HG02610 (cell line): ENCODE results near the gene RIC8A.
"Not testable (repeated sequence)": the region's sequence is repeated elsewhere in the genome, so short reads cannot be mapped to it uniquely, and the experiment has no call there.

ENCODE experiments used
- ATAC-seq: cut with Tn5 transposase; IDR thresholded peaks from one replicate; pipeline ENCODE4 v1.9.1; 2021; ENCODE audit warnings: mild to moderate bottlenecking, moderate library complexity; ENCODE audit not compliant: unreplicated experiment

The RIC8A gene

GRCh38 chr11:217704-218103 lies 10.2 kb downstream of the RIC8A start:
- no peak for ATAC-seq

DNA sequence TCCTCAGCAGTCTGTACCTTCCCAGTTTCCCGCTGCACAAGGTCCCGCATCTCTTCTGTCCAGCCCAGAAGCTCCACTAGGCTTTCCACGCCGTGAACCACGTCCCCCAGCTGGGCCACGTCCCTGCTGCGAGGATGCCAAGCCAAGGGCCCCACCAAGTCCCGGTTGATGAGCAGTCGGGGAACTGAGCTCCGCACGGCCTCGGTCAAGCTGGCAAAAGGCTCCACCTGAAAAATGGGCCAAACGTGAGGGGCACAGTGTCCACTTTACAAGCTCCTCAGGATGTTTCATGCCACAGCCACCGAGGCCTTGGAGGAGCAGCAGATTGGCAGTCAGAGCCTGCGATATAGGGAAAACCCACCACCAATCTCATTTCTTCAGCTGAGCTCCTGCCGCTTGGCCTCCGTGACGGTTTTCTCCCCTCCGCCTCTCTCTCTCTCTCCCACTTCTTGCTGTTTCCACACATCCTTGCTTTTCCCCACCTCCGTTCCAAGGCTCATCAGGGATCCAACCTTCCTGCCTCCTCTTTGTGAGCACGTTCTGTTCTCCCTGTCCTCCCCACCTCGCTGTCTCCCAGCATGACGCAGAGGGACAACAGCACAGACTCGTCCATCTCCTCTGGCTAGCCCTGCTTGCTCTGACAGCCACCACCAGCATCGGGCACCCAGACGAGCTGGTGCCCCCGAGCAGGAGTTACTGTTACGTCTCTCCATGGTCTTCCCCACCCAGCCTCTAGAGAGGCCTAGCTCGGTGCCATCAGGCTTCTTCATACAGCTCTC lies 11.5 kb downstream of the RIC8A start:
- ATAC-seq: no peak

- ATAC-seq: not testable (repeated sequence)
These were observed 13.2 kb downstream of the RIC8A start for GRCh38 chr11:220641-221215.

GRCh38 chr11:221539-221938 lies 14.0 kb downstream of the RIC8A start:
- no peak for ATAC-seq

DNA sequence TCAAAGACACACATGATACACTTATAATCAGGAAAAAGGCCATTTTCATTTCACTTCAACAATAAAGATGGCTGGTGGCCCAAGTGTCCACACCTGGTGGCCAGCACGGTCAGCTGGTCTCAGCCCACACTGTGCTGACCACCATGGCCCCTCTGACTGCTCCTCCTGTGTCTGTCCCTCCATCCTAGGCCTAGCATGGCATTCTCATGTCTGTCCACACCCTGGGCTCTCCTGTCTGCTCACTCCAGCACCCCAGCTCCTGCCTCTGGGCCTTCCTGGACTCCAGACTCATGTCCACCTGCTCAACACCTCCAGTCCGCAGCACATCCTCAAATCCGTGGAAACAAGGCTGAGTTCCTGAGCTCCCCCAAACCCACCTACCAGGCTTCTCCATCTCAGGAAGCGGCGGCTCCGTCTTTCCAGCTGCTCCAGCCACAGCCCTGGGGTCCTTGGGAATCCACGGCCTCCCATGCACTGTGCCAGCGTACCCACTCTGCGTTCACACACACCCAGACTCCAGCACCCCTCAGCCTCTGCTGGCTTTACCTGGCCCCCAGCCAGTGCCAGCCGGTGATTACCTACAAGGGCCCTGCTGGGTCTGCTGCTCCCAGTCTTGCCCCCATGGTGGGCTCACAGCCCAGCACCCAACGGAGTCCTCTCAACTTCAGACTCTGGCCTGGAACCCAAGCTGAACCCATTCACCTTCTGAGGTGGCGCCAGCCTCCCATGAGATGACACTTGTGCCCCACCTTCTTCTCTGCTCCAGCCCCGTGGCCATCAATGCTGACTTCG lies 14.7 kb downstream of the RIC8A start:
- no peak for ATAC-seq

DNA sequence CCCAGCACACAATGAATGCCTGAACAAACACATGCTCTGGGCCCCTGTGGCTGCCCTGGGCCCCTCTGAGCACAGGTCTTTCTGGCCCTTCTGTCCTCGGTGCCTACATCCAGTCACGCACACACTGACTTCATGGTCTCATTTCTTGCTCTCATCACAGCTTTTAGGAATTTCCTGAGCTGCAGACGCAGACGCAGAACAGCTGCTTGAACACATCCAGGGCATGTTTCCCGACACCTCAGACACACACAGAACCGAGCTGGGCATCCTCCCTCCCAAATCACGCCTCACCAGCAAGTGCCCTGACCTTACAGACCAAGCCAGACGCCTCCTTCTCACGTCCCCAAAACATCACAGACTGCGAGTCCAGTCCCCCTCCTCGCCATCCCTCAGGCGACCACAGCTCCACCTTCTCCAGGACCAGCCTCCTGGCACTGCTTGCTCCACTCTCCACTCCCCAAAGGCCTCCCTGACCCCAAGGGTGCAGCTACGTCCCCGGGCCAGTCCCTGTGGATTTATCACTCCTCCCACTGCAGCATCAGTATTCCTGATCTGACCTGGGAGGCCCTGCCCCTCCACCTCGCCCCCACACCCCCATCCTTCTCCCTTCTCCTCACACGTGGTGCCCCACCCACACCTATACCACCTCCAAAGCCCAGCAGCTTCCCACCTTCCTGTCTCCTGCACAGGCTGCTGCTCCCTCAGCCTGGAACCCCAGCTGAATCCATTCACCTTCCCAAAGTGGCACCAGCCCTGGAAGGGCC lies 15.7 kb downstream of the RIC8A start:
- ATAC-seq: no peak

- no peak for ATAC-seq
These were observed 16.4 kb downstream of the RIC8A start for GRCh38 chr11:223884-224283.

- no peak for ATAC-seq
These were observed 16.9 kb downstream of the RIC8A start for GRCh38 chr11:224424-224823.

- ATAC-seq: peak; percentile 73
These were observed 18.4 kb downstream of the RIC8A start for GRCh38 chr11:225734-226453.

- no peak for ATAC-seq
These were observed 20.4 kb downstream of the RIC8A start for GRCh38 chr11:227824-228379.

GRCh38 chr11:230431-230830 lies 22.9 kb downstream of the RIC8A start:
- no peak for ATAC-seq

DNA sequence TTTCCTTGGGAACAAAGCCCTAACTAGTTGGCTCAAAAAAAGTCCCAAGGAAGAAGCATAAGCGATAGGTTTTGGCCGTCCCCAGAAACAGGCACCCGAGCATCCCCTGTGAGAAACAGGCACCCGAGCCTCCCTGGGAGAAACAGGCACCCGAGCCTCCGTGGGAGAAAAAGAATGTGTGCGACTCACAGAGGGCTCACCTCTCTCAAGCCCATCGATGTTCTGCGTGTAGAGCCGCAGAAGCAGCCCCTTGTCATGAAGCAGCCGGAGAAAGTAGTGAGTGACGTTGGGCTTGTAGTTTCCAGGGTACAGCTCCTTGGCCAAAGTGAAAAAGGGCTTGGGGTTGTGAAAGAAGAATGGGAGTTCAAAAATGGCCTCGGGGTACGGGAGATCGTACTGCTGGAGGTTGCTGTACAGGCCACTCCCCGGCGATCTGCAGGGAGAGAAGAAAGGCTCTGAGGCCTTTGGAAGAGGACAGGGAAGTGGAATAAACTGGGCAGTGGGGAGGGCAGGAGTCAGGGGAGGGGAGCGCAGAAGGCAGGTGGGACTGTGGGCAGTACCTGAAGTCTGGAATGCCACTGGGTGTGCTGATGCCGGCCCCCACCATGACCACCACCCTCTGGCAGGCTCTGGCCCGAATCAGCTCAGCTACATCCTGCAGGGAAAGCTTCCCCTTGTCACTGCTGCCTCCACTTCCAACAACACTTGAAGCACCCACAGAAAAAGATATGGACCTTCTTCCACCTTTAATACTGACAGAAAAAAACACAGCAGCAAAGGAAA lies 25.5 kb downstream of the RIC8A start:
- no peak for ATAC-seq

- no peak for ATAC-seq
These were observed 27.7 kb downstream of the RIC8A start for GRCh38 chr11:235180-235579.

DNA sequence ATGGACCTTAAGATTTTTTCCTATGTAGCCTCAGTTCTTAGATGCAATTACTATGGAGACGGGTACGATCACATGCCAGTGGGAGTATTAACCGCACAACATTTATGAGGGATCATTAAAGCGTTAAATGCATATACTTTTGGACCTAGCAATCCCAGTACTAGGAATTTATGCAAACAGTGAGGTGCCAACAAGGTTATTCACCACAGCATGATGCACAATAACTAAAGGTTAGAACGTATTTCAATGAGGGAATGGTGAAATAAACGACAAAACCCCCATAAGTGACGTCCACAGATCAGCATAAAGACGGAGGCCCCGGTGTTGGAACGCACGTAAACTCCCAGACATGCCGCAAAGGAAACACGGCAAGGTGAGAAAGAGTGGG lies 28.1 kb downstream of the RIC8A start:
- ATAC-seq: peak; percentile 3

DNA sequence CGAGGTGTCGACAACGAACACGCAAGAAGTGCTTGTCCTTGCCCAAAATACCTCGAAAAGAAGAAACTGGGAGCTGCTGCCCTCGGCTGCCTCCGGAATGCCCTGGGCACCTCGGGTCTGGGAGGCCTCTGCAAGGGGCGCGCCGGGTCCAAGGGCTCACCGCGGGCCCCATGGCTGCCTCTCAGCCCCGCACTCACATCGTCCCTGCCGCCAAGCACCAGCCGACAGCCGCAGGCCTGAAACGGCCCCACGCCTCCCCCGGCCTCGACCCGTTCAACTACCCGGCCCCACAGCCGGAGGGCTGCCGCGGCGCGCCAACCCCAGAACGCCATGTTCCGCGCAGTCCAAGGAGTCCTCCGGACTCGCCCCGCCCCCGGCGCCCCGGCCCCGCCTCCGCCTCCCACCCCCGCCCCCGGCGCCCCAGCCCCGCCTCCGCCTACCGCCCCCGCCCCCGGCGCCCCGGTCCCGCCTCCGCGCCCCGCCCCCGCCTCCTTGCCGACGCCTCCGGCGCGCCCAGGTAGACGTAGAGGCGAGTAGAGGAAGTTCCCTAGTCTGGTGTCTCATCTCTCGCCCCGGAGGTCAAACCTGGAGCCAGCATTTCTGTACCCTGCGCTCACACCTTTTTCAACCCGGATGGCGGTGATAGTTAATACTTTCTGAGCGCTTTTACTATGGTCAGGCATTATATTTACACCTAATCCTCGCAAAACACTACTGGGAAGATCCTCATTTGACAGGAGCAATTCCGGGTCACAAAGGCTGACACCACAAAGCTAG lies 28.7 kb downstream of the RIC8A start, which contains the start of gene SIRT3:
TSS of gene SIRT3 (minus strand) at position 346 of the 777 bp plus-strand sequence. CDS start at position 332, 14 bp downstream.
- peak; percentile 73 for ATAC-seq

DNA sequence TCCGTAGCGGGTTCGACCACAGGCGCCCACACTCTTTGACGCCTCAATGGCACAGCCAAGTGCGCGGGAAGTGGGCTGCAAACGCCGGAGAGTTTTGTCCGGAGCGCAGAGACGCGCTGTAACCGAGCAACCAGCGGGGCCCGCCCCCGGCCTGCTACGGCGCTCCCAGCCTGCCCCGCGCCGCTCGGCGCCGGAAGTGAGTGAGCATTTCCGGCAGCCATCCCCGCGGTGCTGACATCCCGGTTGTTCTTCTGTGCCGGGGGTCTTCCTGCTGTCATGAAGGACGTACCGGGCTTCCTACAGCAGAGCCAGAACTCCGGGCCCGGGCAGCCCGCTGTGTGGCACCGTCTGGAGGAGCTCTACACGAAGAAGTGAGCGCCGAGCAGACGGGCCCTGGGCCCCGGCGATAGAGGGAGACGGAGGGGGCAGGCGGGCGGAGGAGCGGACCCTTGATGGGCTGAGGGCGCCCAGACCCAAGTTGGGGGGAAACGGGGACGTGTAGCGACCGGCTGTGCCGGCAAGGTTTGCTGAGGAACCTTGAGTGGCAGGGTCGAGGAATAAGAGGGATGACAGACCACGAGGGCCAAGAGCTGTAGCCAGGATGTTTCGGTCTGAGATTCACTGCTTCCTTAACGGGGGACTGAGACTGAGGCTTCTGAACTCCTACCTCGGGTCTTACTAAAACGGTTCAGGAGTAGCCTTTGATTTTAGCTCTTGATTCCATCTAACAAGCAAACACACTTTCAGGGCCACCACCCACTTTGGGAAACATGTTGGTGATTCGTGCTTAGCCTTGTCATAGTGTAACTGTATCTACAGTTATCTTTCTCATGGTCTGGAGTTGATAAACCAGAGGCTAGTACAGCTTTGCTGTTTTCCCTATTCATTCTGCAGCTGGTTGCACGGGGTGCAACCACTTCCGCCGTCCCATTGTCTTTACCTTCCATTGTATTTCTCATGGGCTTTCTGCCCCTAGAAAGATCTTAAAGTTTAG lies 29.6 kb downstream of the RIC8A start, which contains the start of gene PSMD13:
TSS of gene PSMD13 (plus strand) at position 203 of the 994 bp plus-strand sequence. CDS start at position 277, 74 bp downstream.
- ATAC-seq: peak; percentile 84

GRCh38 chr11:238346-238745 lies 30.8 kb downstream of the RIC8A start:
- ATAC-seq: not testable (repeated sequence)
